Left forelimb (tissue), 1 donor: ENCODE data around the gene LIPA.
"Not testable (repeated sequence)": the region's sequence is repeated elsewhere in the genome, so short reads cannot be mapped to it uniquely, and the experiment has no call there.

Experiments
- DNase-seq: peaks from one replicate; pipeline ENCODE4 v3.0.0-alpha.2; 2018; ENCODE audit warnings: low spot score

Gene LIPA

GRCh38 chr10:89251409-89252224, at the start of gene LIPA:
LIPA (minus strand) TSS chr10:89251775; CDS start chr10:89247648, 4,127 bp downstream.
- peak; percentile 97 for DNase-seq

- no peak for DNase-seq
These were observed 49.7 kb upstream of the LIPA start for GRCh38 chr10:89301232-89301631.

- no peak for DNase-seq
These were observed 47.5 kb upstream of the LIPA start for GRCh38 chr10:89299031-89299430.

- DNase-seq, result no peak
These were observed 46.2 kb upstream of the LIPA start for GRCh38 chr10:89297791-89298190.

GRCh38 chr10:89297356-89297755, 45.8 kb upstream of the LIPA start:
- DNase-seq, result no peak

- no peak for DNase-seq
These were observed 44.7 kb upstream of the LIPA start for GRCh38 chr10:89296220-89296648.

GRCh38 chr10:89295597-89295996, 44.0 kb upstream of the LIPA start:
- DNase-seq, result no peak

GRCh38 chr10:89294721-89295239, 43.2 kb upstream of the LIPA start:
- no peak for DNase-seq

GRCh38 chr10:89285303-89285702, 33.7 kb upstream of the LIPA start:
- not testable (repeated sequence) for DNase-seq

GRCh38 chr10:89284711-89285110, 33.1 kb upstream of the LIPA start:
- not testable (repeated sequence) for DNase-seq

- DNase-seq, result no peak
These were observed 32.4 kb upstream of the LIPA start for GRCh38 chr10:89283936-89284475.

GRCh38 chr10:89283025-89283935, 31.7 kb upstream of the LIPA start:
- DNase-seq, result no peak

- DNase-seq, result no peak
These were observed 30.2 kb upstream of the LIPA start for GRCh38 chr10:89281606-89282395.

- no peak for DNase-seq
These were observed 28.9 kb upstream of the LIPA start for GRCh38 chr10:89280508-89280907.

GRCh38 chr10:89279421-89279869, 27.9 kb upstream of the LIPA start:
- DNase-seq, result no peak

- no peak for DNase-seq
These were observed 27.4 kb upstream of the LIPA start for GRCh38 chr10:89278900-89279392.

- no peak for DNase-seq
These were observed 26.5 kb upstream of the LIPA start for GRCh38 chr10:89278034-89278535.

GRCh38 chr10:89275383-89275782, 23.8 kb upstream of the LIPA start:
- DNase-seq, result no peak

- DNase-seq, result no peak
These were observed 23.4 kb upstream of the LIPA start for GRCh38 chr10:89274928-89275327.

- no peak for DNase-seq
These were observed 22.1 kb upstream of the LIPA start for GRCh38 chr10:89273680-89274079.

- DNase-seq, result no peak
These were observed 20.0 kb upstream of the LIPA start for GRCh38 chr10:89271532-89271931.
